Activated effector memory CD4-positive, alpha-beta T cell treated with Interleukin-2 at 50 U/mL for 16 hours (primary cell): ENCODE results near the gene ZDHHC14.
"Not testable (repeated sequence)": the region's sequence is repeated elsewhere in the genome, so short reads cannot be mapped to it uniquely, and the experiment has no call there.

Source experiments
- DNase-seq: peaks from one replicate; pipeline ENCODE4 v3.0.0-alpha.2; 2020

The ZDHHC14 gene

DNA sequence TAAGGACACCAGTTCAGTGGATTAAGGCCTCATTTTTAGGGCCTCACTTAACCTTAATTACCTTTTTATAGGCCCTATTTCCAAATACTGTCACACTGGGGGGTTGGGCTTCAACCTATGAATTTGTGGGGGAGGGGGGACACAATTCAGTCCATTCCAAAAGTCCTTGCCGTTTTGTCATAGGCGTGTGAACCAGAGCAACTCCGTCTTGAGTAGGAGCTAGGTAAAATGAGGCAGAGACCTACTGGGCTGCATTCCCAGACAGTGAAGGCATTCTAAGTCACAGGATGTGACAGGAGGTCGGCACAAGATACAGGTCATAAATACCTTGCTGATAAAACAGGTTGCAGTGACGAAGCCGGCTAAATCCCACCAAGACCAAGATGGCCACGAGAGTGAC lies 328.6 kb downstream of the ZDHHC14 start:
- DNase-seq = no peak

DNA sequence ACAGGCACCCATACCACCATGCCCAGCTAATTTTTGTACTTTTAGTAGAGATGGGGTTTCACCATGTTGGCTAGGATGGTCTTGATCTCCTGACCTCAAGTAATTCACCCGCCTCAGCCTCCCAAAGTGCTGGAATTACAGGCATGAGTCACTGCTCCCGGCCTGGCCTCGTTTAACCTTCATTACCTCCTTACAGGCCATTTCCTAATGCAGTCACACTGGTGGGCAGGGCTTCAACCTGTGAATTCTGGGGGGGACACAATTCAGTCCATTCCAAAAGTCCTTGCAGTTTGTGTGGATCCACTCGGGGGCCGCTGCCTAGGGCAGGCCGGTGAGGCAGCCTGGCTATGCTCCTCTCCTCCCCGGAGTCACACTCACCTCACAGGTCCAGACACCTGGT lies 329.6 kb downstream of the ZDHHC14 start:
- DNase-seq = no peak

DNA sequence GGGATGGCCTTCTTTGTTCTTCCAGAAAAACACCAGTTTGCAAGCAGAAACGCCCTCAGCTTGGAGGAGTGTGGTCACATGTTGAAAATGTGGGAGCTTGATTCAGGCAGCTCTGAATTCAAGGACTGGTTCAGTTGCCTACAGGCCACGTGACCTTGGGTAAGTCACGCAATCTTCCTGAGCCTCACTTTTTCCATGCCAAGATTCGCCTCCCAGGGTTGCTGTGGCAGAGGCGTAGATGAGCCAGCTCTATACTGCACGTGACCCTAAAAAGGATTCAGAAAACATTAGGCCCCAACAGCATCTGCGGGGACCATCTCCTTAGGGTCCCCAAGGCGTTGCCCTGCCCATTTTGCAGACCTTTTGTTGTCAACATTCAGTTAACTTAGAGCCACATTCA lies 330.1 kb downstream of the ZDHHC14 start:
- DNase-seq = no peak

DNA sequence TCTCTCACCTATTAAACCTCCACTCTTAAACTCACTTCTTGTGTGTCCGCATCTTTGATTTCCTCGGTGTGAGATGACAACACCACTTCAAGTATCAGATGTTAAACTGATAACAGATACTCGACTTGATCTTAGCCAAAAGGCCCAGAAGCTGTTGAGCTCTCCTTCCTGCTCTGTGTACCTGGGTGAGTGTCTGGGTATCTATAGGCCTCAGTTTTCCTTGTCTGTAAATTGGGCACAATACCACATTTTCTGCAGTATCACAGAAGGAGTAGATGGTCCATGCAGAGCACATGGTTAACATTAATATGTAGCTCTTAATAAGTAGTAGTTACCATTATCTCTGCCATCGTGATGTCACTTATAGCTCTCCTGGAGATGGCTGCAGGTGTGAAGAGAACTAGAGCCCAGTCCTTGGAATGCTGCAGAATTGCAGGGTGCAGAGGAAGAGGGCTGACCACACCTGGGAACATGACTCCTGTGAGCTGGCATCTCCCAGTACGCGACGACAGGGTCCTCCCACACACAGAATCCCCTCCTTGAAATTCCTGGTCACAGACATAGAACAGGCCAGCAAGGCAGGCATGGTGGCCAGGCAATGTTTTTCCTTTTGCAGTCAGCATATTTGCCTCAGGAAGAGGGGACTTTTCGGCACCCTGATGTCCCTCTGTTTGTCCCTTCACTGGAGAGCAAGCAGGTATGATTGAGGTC lies 331.8 kb downstream of the ZDHHC14 start:
- DNase-seq = no peak

DNA sequence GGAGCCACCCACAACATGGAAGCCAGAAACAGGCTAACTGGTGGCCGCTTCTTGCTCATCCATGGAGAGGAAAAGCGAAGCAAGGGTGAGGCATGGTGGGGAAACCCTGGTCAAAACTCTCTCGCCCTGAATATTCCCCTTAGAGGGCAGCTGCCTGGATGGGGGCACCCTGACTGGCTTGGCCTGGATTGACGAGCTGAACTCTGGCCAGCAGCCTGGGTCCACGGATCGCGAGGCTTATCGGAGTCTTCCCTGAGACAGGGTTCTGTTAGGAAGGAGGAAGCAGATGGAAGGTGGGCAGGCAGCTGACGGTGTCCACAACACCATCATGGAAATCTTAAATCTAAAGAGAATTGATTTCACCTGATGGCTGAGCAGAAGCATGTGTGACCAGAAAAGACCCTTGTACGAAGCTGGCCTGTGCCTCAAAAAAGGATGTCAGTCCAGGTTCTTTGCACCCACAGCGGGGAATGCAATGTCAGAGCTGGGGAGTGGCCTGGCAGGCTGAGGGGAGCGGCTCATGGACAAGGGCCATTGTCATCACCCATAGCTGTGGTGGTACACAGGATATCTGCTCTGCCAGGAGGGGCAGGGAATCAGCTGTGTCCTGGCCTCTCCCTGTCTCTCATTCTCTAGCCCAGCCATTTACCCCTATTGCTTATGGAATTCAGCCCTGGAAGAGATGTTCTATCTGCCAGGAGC lies 332.6 kb downstream of the ZDHHC14 start:
- DNase-seq = no peak

DNA sequence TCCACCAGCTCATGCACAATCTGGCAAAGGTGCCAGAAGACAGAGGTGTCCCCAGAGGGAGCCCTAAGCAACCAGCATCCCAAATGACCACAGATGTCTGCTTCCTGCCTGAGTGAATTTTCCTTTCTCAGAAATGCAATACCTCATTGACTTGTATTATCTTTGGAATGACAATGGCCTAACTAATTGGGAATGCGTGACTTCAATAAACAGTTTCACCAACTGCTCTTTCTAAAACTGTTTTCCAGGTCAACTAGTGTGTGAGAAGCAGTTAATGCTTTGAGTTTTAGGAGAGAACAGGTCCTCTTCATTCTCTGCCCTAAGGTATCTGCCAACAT lies 333.1 kb downstream of the ZDHHC14 start:
- no peak for DNase-seq

DNA sequence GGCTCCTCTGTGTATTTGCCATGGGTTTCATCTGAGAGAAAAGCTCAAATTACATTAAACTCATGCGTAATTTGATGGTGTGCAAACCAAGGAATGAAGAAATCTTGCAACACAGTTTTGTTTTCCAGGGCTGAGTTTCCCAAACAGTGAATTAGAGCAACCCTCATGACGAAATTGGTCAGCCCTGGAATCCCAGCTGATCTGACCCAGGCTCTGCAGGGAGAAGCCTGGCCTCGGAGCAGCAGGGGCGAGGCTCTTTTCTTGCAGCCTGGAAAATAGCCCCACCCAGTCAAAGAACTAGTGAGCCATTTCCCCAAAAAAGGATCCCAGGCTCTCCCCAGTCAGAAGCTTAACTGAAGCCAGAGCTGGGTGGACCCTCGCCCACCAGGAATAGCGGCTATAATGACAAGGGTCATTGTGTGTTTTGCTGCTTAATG lies 334.8 kb downstream of the ZDHHC14 start:
- DNase-seq = no peak

DNA sequence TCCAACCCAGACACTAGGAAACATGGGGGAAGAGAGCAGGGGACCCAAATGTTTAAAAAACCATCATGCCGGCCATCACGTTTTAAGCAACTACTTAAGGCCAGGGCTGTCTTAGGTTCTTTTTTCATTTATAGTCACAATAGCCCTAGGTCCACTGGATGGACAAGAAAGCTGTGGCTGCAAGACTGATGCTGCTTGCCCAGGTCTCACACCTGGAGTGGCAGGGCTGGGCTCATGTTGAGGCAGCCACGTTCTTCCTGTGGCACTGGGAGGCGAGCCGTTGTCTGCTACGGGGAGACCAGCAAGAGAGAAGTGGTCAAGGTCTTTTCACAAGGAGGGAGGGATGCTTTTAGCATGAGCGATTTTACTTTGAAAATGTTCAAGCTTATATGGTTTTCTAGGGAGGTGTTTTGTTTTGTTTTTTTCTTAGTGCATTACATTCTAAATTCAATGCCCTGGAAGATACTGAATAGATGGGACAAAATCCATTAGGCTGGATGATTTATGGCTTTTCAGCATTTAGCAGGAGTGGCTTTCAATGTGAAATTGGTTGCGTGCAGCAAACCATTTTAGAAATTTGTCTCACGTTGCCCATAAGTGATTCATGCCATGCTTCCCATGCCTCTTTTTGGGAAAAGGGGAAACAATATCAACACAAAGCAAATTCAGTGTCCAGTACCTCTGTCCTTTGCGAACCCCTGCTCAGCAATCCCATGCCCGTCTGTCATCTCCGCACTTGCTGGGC lies 335.4 kb downstream of the ZDHHC14 start:
- DNase-seq = no peak

DNA sequence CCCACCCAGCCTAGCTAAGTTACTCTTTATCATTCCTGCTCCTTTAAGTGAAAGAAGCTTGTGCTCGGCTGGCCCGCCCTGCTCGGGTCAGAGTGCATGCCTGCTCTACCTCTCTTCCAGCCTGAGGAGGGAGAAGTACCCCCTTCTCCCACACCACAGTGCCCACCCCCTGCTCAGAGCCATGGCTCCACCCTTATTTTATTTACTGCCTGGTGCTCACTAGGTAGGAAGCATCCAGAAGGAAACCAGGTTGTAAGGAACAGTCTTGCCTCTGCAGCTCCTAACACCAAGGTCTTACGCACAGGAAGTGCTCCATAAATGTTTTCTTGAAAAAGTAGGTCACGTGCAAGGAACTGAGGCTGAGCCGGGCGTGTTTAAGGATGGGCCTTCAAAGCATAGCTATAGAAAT lies 336.4 kb downstream of the ZDHHC14 start:
- DNase-seq = no peak

DNA sequence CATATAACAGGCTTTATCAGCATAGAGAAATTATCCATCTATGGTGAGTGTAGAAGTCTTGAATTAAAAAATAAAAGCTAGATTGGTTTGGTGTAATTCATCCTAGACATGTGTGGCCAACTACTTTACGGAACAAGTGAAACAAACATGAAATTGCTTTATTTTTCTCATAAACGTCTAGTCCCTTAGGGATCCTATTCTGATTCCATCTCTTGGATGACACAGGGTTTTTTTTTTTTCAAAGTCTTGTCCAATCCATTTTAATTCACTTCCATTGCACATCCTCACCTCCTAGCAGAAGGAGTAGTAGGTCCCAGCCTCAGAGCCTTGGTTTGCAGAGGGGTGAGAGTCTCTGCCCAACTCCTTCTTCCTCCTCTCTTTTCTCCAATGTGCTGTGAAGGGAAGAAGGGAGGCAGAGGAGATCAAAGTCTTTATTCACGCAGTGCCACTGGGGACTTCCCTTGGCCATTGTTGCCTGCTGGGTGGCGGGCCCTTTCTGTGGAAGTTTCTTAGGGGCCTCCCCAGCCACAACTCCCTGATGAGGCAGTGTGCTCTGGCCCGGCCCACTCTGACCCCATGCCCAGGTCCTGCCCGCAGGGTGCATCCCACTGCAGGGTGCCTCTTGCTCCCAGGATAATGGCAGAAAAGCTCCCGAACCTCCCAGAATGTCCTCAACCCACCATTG lies 337.7 kb downstream of the ZDHHC14 start:
- DNase-seq = no peak

DNA sequence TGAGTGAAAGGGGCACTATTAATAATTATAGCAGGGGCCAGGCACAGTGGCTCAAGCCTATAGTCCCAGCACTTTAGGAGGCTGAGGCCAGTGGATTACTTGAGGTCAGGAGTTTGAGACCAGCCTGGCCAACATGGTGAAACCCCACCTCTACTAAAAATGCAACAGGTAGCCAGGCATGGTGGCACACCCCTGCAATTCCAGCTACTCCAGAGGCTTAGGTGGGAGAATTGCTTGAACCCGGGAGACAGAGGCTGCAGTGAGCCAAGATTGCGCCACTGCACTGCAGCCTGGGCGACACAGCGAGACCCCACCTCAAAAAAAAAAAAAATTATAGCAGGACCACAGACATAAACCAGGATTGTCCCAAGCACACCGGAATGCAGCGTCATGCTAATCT lies 340.0 kb downstream of the ZDHHC14 start:
- DNase-seq = not testable (repeated sequence)

DNA sequence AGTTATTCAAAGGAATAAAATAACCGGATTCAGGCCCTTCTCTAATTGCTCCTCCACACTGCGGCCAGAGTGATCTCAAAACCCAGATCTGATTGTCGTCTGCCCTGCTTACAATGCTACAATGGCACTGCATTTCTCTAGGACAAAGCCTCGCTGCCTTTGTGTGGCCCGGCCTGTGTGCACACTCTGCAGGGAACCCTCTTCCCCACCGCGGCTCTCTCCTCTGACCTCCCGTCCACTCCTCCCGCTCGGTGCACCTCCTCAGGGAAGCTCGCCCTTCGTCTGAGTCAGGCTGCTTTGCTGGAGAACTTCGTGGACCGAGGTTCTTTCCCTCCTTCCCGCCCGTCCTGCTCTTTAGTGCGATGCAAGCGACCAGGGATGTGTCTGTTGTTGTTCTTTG lies 340.4 kb downstream of the ZDHHC14 start:
- no peak for DNase-seq

DNA sequence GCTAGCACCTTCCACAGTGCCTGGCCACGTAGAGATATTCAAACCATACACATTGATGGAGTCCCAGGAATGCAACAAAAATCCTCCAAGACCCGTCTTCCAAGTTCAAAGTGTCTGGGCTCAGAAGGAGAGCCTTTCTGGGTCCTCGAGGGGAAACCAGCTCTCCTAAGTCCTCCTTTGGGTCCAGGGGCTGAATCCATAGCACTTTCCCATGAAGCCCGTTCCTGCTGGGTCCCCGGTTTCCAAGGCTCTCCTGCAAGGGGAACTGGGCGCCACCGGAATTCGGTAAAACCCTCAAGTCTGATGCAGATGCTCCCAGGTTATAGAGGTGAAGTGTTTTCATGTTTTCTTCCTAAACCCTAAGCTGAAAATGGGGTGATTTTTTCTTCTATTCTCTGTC lies 340.8 kb downstream of the ZDHHC14 start:
- no peak for DNase-seq

DNA sequence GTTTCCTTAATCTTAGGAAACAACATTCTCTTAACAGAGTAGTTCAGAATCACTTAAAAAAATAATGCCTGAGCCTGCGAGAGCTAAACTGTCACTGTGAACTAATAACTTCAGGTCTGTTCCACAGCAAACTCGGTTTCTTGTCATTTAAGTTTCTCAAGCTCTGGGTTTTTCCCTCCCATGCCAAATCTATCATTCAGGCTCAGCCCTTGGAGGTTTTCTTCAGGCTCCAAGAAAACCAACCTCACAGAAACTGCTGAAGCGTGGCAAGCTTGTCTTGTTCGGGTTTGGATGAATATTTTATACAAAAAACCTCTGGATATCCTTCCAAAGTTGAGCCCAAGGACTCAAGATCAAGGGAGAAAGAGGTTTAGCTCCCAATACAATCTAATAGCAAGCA lies 342.4 kb downstream of the ZDHHC14 start:
- no peak for DNase-seq

DNA sequence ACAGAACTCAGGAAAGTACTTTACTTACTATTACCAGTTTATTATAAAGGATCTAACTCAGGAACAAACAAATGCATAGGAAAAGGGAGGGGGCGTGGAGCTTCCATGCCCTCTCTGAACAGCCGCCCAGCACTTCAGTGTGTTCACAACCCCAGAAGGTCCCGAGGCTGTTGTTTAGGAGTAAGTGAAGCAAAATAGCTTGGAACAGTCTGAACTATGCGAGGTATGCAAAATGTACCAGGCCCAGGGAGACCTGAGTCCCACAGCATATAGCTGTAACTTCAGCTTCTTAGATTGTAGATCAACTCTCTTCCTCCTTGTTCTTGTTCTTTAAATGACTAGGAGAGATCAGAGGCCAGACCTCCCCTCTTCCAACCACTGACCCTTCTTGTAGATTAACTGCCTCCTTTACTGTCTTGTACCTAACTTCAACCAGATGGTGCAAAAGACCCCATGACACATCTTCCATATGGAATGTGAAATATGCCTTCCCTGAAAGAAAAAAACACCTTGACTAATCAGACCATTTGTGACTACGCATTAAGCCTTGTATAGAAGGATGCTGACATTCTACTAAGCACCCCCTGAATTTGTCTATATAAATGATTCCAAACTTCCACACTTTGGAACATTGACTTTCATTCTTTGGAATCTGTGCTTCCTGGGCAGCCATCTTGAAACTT lies 343.3 kb downstream of the ZDHHC14 start:
- DNase-seq = no peak

DNA sequence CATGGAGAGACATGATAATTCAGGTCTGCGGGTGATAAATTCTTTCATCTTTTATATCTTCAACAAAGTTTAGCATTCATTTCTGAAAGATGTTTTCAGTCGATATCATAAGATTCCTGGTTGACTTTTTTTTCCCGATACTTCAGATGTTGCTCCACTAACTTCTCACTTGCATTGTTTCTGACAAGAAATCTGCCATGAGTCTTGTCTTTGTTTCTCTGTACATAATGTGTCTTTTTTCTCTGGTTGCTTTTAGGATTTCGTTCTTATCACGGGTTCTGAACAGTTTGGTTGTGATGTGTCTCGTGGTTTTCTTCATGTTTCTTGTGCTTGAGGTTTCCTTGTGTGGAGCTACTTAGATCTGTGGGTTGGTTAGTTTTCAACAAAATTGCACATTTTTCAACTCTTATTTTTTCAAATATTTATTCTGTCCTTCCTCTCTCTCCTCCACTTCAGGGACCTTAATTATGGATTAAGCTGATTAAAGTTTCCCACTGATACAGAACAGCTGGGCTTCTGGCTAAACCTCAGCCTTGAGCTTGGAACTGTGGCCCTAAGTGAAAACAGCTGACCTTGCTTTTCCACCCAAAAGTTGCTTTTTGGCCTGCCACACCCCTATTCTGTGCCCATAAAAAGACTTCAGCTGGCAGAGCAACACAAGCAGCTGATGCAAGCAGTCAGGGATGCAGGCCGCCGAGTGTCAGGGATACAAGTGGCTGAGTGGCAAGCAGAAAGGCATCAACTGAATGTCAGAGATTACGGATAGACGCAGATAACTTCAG lies 344.2 kb downstream of the ZDHHC14 start:
- DNase-seq = no peak

DNA sequence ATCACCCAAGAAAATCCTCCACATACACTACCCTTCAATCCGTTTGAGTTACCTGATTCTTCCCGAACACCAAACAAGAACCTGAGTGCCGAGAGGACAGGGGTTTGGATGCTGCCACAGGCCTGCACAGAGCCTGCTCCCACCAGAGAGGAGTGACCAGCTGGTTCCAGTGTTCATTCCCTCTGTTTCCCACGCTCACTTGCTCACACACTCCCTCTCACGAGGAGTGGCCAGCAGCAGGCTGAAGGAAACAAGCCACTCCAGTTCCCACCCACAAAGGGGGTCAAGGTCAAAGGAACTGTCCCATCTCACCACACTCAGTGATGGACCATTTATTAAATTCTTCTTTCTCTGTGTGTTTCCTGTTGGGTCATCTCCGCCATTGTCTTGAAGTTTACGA lies 344.8 kb downstream of the ZDHHC14 start:
- DNase-seq = no peak

DNA sequence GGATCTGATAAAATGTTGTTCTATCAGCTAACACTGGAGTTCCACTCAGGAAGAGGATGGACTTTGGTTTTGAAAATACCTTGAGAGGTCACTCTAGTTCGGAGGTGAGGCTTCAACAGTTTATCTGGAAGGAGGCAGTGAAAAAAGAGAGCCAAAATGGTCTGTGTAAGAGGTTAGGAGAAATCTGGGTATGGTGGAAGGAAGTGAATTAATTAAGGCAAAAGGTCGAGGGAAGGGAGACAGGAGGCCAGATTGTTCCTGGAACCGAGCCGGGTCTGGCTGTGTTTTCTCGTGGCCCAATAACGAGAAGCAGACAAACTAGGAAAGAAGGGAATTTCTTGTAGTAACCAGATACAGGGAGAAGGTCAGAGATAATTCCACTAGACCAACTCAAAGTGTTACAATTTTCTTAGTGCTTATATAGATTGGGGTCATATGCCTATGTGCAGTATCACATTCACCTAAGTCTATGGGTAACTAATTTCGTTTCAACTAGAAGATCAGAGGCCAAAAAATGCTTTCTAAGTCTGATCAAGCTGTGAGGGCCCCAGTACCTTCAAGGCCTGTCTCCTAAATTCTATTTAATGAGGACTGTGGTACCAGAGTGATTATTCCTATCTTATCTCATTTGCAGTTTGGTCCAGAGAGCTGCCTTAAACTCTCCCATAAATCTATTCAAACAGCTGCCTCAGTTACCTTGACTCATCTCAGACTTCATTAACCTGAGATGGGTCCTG lies 346.1 kb downstream of the ZDHHC14 start:
- no peak for DNase-seq
